ENCODE data around the gene MMP14. TPM values are rescaled to one million over a fixed set of nuclear protein-coding genes. Genes with fewer than 3 reads are reported as not detected.

Gene MMP14
- total and polyA plus RNA-seq, 2 of the 13 experiments (the other 11 are each of a cell fraction or from before 2014, with no cell fraction given), result 5.2 to 9.8 TPM

DNA sequence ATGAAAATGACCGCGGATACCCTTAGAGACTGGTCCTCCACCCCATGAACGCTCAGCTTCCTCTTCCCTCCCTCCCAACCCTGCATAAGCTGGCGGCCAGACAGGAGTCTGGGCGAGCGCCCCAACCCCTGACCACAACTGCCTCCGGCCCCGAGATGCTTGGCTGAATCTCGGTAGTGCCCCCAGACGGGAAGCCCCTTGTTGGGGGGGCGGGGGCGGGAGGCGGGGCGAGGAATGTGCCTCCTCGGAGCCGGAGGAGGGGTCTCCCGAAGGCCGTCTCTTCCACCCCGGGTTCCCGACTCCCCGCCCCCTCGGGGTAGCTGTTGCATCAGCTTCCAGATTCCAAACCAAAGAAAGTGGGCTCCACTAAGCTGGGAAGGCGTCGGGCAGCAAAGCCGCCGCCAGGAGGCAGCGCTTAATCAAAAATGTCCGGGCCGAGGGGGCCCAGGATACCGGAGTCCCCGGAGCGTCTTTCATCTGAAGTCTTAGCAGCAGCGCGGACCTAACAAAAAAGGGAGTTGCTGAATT lies 13.8 kb upstream of the MMP14 start (continued):
- TF ChIP-seq KMT2B (CRISPR knock-in tag; IDR thresholded peaks at IDR 0.05) (no peak; the same call in 1 of the 2 replicates), LCORL (IDR thresholded peaks at IDR 0.05) (no peak), LCORL (CRISPR knock-in tag; IDR thresholded peaks at IDR 0.05) (peak; percentile 44), ZKSCAN8 (CRISPR knock-in tag; IDR thresholded peaks at IDR 0.05; ENCODE audit: borderline replicate concordance) (peak; percentile 76; the same call in 1 of the 2 replicates), KDM5A (IDR thresholded peaks at IDR 0.05; ENCODE audit: borderline replicate concordance, low read length) (no peak), ZBTB7B (CRISPR knock-in tag; IDR thresholded peaks at IDR 0.05) (peak; percentile 95), ZSCAN30 (CRISPR knock-in tag; IDR thresholded peaks at IDR 0.05) (no peak), RFXANK (CRISPR knock-in tag; IDR thresholded peaks at IDR 0.05) (no peak; the same call in 1 of the 2 replicates), SATB2 (CRISPR knock-in tag; IDR thresholded peaks at IDR 0.05) (no peak), RORA (CRISPR knock-in tag; IDR thresholded peaks at IDR 0.05) (no peak), ZNF850 (CRISPR knock-in tag; conservative IDR thresholded peaks at IDR 0.05) (no peak), HCFC1 (IDR thresholded peaks at IDR 0.05; ENCODE audit: low read depth, low read length) (no peak), ZNF749 (CRISPR knock-in tag; IDR thresholded peaks at IDR 0.05; ENCODE audit: borderline replicate concordance) (no peak)
- TF ChIP-seq, protein P1, sequence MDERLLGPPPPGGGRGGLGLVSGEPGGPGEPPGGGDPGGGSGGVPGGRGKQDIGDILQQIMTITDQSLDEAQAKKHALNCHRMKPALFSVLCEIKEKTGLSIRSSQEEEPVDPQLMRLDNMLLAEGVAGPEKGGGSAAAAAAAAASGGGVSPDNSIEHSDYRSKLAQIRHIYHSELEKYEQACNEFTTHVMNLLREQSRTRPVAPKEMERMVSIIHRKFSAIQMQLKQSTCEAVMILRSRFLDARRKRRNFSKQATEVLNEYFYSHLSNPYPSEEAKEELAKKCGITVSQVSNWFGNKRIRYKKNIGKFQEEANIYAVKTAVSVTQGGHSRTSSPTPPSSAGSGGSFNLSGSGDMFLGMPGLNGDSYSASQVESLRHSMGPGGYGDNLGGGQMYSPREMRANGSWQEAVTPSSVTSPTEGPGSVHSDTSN (CRISPR knock-in tag; IDR thresholded peaks at IDR 0.05), result no peak
- TF ChIP-seq, protein P2, sequence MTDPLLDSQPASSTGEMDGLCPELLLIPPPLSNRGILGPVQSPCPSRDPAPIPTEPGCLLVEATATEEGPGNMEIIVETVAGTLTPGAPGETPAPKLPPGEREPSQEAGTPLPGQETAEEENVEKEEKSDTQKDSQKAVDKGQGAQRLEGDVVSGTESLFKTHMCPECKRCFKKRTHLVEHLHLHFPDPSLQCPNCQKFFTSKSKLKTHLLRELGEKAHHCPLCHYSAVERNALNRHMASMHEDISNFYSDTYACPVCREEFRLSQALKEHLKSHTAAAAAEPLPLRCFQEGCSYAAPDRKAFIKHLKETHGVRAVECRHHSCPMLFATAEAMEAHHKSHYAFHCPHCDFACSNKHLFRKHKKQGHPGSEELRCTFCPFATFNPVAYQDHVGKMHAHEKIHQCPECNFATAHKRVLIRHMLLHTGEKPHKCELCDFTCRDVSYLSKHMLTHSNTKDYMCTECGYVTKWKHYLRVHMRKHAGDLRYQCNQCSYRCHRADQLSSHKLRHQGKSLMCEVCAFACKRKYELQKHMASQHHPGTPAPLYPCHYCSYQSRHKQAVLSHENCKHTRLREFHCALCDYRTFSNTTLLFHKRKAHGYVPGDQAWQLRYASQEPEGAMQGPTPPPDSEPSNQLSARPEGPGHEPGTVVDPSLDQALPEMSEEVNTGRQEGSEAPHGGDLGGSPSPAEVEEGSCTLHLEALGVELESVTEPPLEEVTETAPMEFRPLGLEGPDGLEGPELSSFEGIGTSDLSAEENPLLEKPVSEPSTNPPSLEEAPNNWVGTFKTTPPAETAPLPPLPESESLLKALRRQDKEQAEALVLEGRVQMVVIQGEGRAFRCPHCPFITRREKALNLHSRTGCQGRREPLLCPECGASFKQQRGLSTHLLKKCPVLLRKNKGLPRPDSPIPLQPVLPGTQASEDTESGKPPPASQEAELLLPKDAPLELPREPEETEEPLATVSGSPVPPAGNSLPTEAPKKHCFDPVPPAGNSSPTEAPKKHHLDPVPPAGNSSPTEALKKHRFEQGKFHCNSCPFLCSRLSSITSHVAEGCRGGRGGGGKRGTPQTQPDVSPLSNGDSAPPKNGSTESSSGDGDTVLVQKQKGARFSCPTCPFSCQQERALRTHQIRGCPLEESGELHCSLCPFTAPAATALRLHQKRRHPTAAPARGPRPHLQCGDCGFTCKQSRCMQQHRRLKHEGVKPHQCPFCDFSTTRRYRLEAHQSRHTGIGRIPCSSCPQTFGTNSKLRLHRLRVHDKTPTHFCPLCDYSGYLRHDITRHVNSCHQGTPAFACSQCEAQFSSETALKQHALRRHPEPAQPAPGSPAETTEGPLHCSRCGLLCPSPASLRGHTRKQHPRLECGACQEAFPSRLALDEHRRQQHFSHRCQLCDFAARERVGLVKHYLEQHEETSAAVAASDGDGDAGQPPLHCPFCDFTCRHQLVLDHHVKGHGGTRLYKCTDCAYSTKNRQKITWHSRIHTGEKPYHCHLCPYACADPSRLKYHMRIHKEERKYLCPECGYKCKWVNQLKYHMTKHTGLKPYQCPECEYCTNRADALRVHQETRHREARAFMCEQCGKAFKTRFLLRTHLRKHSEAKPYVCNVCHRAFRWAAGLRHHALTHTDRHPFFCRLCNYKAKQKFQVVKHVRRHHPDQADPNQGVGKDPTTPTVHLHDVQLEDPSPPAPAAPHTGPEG (CRISPR knock-in tag; IDR thresholded peaks at IDR 0.05), result no peak
- TF ChIP-seq, protein P3, sequence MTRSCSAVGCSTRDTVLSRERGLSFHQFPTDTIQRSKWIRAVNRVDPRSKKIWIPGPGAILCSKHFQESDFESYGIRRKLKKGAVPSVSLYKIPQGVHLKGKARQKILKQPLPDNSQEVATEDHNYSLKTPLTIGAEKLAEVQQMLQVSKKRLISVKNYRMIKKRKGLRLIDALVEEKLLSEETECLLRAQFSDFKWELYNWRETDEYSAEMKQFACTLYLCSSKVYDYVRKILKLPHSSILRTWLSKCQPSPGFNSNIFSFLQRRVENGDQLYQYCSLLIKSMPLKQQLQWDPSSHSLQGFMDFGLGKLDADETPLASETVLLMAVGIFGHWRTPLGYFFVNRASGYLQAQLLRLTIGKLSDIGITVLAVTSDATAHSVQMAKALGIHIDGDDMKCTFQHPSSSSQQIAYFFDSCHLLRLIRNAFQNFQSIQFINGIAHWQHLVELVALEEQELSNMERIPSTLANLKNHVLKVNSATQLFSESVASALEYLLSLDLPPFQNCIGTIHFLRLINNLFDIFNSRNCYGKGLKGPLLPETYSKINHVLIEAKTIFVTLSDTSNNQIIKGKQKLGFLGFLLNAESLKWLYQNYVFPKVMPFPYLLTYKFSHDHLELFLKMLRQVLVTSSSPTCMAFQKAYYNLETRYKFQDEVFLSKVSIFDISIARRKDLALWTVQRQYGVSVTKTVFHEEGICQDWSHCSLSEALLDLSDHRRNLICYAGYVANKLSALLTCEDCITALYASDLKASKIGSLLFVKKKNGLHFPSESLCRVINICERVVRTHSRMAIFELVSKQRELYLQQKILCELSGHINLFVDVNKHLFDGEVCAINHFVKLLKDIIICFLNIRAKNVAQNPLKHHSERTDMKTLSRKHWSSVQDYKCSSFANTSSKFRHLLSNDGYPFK (CRISPR knock-in tag; IDR thresholded peaks at IDR 0.05; ENCODE audit: borderline replicate concordance), result no peak
